Endothelial cell of umbilical vein (primary cell): ENCODE measurements around the gene LPAR1.

ENCODE experiments used
- CTCF ChIP-seq, 2 donors: IDR thresholded peaks; 1 replicate in 1 of 2; 2 replicates in 1 of 2; pipeline ENCODE4 v1.5.1; 2011; ENCODE audit warnings: low read length in 2 of 2, mild to moderate bottlenecking in 2 of 2, moderate library complexity in 2 of 2, control low read depth in 1 of 2, inconsistent platforms in 1 of 2, low read depth in 1 of 2; ENCODE audit not compliant: insufficient read depth in 1 of 2; ENCODE audit errors: extremely low read depth in 1 of 2
- EZH2 ChIP-seq: IDR thresholded peaks from 2 replicates; pipeline ENCODE4 v1.6.1; 2012; ENCODE audit warnings: borderline replicate concordance, low read depth, mild to moderate bottlenecking, moderate library complexity, low read length, inconsistent platforms; ENCODE audit not compliant: severe bottlenecking
- FOS ChIP-seq: IDR thresholded peaks from 2 replicates; pipeline ENCODE4 v1.6.1; 2011; ENCODE audit warnings: mild to moderate bottlenecking, low read length, moderate library complexity, borderline replicate concordance; ENCODE audit not compliant: insufficient read depth
- GATA2 ChIP-seq: IDR thresholded peaks from 2 replicates; pipeline ENCODE4 v1.7.0; 2011; ENCODE audit warnings: low read depth, mild to moderate bottlenecking, moderate library complexity, mixed read lengths, low read length; ENCODE audit not compliant: insufficient read length, insufficient read depth
- JUN ChIP-seq: IDR thresholded peaks from 2 replicates; pipeline ENCODE4 v1.6.1; 2011; ENCODE audit warnings: borderline replicate concordance, low read depth; ENCODE audit not compliant: insufficient read length, insufficient read depth
- MAX ChIP-seq: IDR thresholded peaks from 2 replicates; pipeline ENCODE4 v1.6.1; 2011; ENCODE audit not compliant: insufficient read depth, insufficient read length
- MYC ChIP-seq: IDR thresholded peaks from one replicate; pipeline ENCODE4 v1.6.1; 2011; ENCODE audit warnings: mild to moderate bottlenecking, low read depth, low read length
- POLR2A ChIP-seq: IDR thresholded peaks from 2 replicates; pipeline ENCODE4 v1.6.1; 2012; ENCODE audit warnings: low read depth, mild to moderate bottlenecking, control low read depth, low read length
- POLR2AphosphoS5 ChIP-seq: IDR thresholded peaks from 2 replicates; pipeline ENCODE4 v1.6.1; 2012; ENCODE audit warnings: low read depth, mild to moderate bottlenecking, control low read depth, low read length, moderate library complexity; ENCODE audit not compliant: insufficient read depth

- TF ChIP-seq CTCF (IDR thresholded peaks at IDR 0.05; ENCODE audit: extremely low read depth in 1 of 2, insufficient read depth in 1 of 2, low read depth in 1 of 2, low read length in 2 of 2), result no peak
- no peak for TF ChIP-seq EZH2
- TF ChIP-seq POLR2A, result no peak
- TF ChIP-seq POLR2AphosphoS5, result no peak
- TF ChIP-seq MAX, result no peak
- TF ChIP-seq MYC, result no peak
- no peak for TF ChIP-seq FOS
- TF ChIP-seq GATA2, result no peak
- no peak for TF ChIP-seq JUN
Measured at GRCh38 chr9:110832926-110833325, 205.3 kb downstream of the LPAR1 start.
